ENCODE data around the gene GATD1.
A peak's percentile ranks its signal among the peaks of the same experiment; 100 is the strongest.

The GATD1 gene

DNA sequence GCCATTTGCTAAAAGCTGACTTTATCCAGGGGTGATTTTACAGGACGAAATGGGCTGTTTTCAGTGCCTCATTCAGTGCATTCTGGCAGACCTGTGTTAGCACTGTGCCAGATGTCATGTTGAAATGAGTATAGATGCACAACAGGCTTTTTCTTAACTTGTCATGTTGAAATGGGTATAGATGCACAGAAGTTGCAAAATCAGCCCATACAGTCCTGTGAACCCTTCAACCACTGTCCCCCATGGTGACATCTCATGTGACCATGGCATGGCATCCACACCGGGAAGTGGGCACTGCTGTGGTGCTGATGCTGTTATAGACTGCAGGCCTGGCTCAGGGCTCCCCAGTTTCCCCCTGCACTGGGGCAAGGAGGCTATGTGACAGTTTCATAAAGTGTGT is 27.6 kb downstream of the GATD1 start (continued):
- TF ChIP-seq ZNF518A (tag by site-specific recombination; conservative IDR thresholded peaks at IDR 0.05; ENCODE audit: low read depth) (no peak), ZNF473 (tag by site-specific recombination; IDR thresholded peaks at IDR 0.05) (no peak), ZNF501 (tag by site-specific recombination; IDR thresholded peaks at IDR 0.05) (no peak), ZNF530 (tag by site-specific recombination; IDR thresholded peaks at IDR 0.05; ENCODE audit: low read depth) (no peak), KLF17 (tag by site-specific recombination; IDR thresholded peaks at IDR 0.05) (no peak)

- H3K9me3 ChIP-seq (ENCODE audit: control insufficient read depth, insufficient read depth, low read depth, low read length) = no peaks in the 10 kb centered on the region
- ChIA-PET CTCF (interaction anchor here (0.5 to 1.4 kb wide), 5 partner anchors 10 to 146 kb away, joined by 3 to 6 read pairs (median 4); no protein-coding TSS in a partner anchor), POLR2A (interaction anchor here (0.5 to 1.9 kb wide), 10 partner anchors 16 to 172 kb away, joined by 3 to 12 read pairs (median 4); partner anchors contain the start of genes CEND1 and PHRF1)
- no peaks in the 10 kb centered on the region for H3K4me1 ChIP-seq (ENCODE audit: control insufficient read depth, insufficient read depth, low read length)
- peaks cover 0 to 14% of the 10 kb centered on the region in 2 experiments; a peak in 2 of 3 replicates for H3K36me3 ChIP-seq (ENCODE audit: control insufficient read depth in 2 of 2, insufficient read depth in 1 of 2, low read length in 2 of 2)
- TF ChIP-seq, protein P1, sequence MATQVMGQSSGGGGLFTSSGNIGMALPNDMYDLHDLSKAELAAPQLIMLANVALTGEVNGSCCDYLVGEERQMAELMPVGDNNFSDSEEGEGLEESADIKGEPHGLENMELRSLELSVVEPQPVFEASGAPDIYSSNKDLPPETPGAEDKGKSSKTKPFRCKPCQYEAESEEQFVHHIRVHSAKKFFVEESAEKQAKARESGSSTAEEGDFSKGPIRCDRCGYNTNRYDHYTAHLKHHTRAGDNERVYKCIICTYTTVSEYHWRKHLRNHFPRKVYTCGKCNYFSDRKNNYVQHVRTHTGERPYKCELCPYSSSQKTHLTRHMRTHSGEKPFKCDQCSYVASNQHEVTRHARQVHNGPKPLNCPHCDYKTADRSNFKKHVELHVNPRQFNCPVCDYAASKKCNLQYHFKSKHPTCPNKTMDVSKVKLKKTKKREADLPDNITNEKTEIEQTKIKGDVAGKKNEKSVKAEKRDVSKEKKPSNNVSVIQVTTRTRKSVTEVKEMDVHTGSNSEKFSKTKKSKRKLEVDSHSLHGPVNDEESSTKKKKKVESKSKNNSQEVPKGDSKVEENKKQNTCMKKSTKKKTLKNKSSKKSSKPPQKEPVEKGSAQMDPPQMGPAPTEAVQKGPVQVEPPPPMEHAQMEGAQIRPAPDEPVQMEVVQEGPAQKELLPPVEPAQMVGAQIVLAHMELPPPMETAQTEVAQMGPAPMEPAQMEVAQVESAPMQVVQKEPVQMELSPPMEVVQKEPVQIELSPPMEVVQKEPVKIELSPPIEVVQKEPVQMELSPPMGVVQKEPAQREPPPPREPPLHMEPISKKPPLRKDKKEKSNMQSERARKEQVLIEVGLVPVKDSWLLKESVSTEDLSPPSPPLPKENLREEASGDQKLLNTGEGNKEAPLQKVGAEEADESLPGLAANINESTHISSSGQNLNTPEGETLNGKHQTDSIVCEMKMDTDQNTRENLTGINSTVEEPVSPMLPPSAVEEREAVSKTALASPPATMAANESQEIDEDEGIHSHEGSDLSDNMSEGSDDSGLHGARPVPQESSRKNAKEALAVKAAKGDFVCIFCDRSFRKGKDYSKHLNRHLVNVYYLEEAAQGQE (tag by site-specific recombination; IDR thresholded peaks at IDR 0.05) = peak; percentile 72
- TF ChIP-seq, protein P2, sequence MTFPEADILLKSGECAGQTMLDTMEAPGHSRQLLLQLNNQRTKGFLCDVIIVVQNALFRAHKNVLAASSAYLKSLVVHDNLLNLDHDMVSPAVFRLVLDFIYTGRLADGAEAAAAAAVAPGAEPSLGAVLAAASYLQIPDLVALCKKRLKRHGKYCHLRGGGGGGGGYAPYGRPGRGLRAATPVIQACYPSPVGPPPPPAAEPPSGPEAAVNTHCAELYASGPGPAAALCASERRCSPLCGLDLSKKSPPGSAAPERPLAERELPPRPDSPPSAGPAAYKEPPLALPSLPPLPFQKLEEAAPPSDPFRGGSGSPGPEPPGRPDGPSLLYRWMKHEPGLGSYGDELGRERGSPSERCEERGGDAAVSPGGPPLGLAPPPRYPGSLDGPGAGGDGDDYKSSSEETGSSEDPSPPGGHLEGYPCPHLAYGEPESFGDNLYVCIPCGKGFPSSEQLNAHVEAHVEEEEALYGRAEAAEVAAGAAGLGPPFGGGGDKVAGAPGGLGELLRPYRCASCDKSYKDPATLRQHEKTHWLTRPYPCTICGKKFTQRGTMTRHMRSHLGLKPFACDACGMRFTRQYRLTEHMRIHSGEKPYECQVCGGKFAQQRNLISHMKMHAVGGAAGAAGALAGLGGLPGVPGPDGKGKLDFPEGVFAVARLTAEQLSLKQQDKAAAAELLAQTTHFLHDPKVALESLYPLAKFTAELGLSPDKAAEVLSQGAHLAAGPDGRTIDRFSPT (tag by site-specific recombination; IDR thresholded peaks at IDR 0.05) = 0 out of 2 replicates have a peak, but pooled peaks have one; percentile 37
- TF ChIP-seq ZNF449 (tag by site-specific recombination; IDR thresholded peaks at IDR 0.05) = 0 out of 2 replicates have a peak, but pooled peaks have one; percentile 18
- peak; percentile 50; the same call in 1 of the 2 replicates for TF ChIP-seq ZBTB8A (tag by site-specific recombination; IDR thresholded peaks at IDR 0.05)
- TF ChIP-seq ZNF791 (tag by site-specific recombination; IDR thresholded peaks at IDR 0.05) = no peak
- TF ChIP-seq ZIC2 (tag by site-specific recombination; IDR thresholded peaks at IDR 0.05) = peak; percentile 64
- H3K4me3 ChIP-seq (ENCODE audit: low read depth, low read length) = peak overlapping the region; percentile 97
- peak overlapping the region; percentile 74; the same call in 1 of the 2 replicates for H3K27ac ChIP-seq (ENCODE audit: extremely low read depth, low read depth, low read length)
Measured at GRCh38 chr11:748007-748359, 29.3 kb downstream of the GATD1 start.

Measured in HEK293 (cell line).